HS-5 (cell line): Measurements from ENCODE around the gene ARHGAP44.

Source experiments
- DNase-seq: peaks from one replicate; pipeline ENCODE4 v3.0.0-alpha.2; 2012; ENCODE audit warnings: low read depth

The ARHGAP44 gene

DNA sequence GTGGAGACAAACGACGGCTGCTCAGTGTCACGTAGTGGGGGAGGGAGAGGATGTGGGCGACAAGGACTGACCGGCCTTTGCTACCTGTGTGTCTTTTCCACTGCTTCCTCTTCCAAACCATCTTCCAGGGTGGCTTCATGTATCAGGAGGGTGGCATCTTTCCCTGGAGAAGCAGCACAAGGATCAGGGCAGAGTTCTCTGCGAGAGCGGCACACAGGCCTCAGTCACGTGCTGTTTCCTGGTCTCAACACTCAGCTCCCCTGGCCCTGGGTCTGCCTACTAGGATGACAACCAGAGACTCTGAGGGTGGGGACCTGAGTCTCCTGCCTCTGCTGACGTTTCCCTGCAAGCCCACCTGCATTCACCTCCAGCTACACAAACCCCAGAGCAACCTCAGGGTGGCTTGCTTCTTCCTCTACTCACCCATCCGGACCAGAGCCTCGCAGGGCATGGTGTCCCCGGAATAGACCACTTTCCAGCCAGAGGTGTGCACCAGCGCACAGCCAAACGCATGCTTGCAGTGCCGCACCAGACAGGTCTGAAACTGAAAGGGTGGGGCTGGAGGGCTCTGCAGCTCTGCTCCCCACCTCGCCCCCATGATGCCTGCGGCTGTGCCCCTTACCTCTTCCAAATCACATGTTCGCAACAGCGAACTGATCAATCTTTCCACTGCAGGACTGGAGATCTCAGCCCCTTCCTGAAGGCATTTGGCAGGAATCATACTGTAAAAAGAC, 205.2 kb downstream of the ARHGAP44 start:
- DNase-seq: no peak

DNA sequence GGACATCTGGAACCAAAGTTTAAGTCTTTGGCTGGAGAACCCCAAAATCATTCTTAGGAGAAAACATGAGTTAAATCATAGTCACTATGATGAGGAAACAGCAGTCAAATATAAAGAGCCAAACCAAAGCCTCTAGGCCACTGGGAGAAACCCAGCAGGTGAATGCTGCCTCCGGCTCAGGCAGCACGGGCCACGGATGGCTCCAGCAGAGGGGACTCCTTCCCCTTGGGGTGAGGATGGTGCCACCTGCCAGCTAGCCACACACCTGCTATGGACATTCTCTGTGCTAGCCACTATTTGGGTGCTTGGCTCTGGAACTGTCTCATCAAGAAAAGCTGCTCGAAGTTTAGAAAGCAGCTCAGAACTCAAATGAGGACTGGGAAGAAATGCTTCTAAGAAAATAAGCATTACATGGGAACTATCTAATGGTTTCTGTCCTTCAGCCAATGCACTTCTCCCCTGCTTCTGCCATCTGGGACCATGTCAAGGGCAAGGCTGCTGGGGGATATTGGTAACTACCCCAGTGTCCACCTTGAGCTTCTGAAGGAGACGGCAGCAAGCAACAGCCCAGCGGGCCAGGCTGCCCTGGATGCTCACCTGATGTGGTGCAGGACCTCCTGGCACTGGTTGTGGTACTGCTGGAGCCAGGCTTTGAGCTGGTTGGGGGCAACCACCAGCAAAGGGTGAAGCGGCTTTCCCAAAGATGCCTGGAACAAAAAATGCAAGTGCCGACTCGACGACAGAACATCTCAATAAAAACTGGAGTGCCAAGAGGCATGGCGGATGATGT, 206.0 kb downstream of the ARHGAP44 start:
- DNase-seq: no peak

DNA sequence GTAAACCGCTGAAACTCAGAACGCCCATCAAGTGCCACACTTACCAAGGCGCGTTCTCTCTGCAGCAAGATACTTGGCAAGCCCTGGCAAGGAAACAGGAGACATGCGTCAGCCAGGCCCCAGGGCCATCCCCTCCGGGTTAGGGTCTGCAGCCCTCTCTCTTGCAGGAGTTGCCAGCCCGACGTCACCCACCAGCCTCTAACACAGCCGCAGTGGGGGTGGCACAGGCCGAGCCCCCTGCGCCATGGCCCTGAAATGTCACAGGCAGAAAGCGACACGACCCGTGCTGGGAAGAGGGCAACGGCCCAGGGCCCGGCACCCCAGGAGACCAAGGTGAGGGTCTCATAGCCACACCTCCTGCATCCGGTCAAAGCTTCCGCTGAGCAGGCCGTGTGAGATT, 206.6 kb downstream of the ARHGAP44 start:
- DNase-seq: no peak

DNA sequence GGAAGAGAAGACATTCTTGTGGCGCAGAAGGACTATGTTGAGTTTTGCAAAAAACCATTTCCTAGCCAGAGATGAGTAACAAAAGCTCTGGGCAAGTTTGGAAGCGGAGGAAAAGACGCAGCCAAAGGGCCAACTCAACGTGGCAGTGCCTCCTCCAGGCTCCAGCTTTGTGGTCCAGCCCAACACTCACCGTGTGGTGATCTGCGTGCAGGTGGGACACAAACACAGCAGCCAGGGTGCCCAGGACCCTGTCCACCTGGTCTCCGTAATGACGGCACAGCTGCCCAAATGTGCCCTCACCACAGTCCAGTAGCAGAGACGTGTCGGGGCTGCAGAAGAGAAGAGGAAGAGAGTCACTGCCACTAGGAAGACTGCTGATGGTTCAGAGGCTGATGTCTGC, 207.1 kb downstream of the ARHGAP44 start:
- DNase-seq: no peak

DNA sequence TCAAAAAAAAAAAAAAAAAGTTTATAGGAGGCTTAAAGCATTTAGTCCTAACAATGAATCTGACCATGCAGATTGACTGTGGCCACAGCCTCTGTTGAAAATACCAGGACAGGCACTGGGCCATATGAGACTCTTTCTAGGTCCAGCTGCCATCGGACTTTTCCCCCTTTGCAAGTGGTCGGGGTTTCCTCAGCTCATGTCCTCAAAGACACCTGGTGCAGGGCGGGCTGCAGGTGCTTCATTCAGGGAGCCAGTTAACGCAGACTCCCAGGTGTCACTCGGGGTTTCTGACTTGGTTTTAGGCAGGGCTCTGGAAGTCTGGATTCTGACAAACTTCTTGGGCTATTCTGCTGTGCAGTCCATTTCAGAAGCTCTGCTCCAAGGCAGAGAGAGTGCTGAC, 207.6 kb downstream of the ARHGAP44 start:
- no peak for DNase-seq

DNA sequence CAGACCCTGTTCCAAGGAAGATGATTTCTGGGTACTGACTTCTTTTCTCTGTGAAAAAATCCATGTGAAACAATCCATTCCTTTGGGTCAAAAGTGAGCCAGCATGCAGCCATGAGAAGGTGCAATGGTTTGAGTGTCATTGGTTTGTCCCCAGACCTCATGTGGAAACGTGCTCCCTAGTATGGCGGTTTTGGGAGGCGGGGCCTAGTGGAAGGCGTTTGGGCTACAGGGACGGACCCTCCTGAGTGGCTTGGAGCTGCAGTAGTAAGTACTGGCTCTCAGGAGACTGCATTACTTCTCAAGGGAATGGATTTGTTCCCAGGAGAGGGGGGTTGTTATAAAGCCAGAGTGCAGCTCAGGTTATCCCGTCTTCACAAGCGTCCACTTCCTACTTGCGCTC, 209.2 kb downstream of the ARHGAP44 start:
- no peak for DNase-seq

DNA sequence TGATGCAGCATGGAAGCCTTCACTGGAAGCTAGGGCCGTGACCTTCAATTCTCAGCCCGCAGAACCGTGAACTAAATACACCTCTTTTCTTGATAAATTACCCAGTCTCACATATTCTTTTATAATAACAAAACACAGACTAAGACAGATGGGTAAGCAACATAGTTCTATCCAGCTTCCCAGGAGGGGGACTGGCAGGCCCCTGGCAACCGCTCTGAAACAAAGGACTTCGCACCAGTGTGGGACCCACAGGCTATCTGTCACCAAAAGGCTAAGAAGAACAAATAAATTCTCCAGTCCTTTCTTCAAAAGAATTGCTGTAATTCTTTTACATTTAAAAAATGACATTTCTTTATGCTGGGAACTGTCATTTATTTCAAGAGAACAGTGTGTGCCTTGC, 209.6 kb downstream of the ARHGAP44 start:
- DNase-seq: no peak

DNA sequence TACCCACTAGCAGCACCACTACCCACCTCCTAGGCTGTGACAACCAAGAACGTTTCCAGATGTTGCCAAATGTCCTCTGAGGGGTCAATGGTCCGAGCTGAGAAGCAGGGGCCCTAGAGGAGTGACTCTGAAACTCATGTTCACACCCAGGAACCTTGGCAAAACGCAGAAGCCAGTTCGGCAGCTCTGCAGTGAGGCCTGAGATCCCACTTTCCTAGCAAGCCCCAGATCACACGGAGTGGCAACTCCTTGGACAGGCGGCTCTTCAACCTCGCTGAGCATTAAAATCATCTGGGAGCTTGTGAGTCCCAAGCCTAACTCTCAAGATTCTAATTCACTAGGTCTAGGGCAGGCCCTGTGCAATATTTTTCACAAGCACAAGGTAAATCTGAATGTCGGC, 211.3 kb downstream of the ARHGAP44 start:
- no peak for DNase-seq

DNA sequence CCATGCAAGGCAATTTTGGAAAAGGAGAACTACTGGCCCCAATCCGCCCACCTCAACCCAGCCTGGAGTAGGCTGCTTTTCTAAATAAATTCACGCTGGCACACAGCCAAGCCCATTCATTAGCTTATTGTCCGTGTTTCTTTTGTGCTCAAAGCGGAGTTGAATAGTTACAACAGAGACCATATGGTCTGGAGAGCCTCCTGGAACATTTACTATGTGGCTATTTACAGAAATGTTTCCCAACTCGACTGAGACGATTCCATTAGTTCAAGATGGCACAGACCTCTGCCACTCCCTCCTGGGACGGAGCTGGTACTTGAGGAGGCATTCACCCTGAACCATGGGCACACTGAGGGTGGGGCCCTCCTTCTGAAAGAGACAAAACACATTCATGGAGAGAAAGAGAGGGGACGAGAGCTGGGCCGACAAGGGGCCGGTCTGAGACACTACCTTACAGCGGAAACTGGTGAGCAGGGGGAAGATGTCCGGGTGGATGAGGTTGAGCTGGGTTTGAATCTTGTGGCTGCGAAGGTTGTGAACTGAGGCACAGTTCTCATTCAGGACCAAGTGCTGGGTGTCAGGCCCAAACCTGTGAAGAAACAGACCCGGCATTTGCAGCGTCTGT, 212.8 kb downstream of the ARHGAP44 start:
- DNase-seq: no peak

DNA sequence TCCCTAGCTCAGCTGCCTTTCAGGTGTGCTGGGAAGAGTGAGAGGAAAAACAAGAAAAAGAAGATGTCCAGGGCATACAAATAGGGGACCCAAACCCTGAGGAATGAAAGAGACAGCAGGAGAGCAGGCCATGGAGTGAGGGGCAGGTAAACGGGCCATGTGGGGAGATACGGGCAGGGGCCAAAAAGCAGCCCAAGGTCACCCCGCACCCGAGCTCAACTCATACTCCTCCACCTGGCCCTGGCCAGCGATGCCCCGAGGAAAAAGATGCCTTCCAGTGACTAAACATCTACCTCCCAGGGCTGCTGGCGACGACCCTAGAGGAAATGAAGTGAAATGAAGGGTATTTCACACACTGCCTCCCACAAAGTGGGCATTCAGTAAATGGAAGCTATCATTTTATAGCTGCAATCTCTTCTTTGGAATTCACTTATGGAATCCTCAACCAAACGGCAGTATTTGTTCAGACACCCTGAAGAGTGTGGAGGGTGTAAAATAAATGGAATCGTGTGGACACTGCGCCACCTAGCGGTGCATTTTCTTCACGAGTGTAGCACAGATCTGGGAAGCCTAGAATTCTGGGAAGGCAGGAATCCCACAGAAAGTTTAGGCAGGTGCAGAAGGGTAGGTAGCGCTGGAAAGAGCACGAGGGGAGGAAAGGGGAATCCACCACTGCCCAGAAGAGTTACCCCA, 213.6 kb downstream of the ARHGAP44 start:
- DNase-seq: peak; percentile 14

DNA sequence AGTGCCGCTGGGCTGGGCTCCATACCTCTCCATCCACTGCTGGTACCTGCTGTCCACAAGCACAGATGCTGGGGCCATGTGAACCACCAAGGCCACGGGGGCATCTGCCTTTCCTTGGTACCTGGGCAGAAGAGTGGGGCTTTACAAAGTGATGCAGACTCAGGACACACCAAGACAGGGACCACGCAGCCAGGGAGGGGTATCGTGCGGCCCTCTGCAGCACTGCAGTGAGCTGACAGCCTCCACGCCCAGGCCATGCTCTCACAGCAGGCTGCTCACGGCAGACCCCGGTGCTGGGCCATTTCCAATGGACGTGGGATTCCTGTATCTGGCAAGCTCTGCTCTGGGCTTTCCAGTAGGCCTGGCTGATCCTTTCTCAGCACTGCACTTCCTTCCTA, 214.2 kb downstream of the ARHGAP44 start:
- no peak for DNase-seq

DNA sequence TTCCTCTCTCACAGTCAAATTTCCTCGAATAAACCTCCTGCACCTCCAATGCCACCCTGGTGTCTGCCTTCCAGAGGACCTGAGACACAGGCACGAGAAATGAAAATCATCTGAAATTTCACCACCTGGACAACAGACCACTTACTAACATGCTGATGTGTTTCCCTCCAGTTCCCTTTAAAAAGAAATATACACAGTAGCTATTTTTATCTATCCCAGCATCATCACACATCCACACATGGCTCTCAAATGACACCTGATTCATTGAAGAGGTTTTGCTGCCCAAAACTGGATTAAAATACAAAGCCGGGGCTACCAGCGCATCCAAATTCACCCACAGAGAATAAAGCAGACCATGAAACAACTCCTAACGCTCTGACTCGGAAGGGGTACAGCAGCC, 214.6 kb downstream of the ARHGAP44 start:
- DNase-seq: no peak

DNA sequence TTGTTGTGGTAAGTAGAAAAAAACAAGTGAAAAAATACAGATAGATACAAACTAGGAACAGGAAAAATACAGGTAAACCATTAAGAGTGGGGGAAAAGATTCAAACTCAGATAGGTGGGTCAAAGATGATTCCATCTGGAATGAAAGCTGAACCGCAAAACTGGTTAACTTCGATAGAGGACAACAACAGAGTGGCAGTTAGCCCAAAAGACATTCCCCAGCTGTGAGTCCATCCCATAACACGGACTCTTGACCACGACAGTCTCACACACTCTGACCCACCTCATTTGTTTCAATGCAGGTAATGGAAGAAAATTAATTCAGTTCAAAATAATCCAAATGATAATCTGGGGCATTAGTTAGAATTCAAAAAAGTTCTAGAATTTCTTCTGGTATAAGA, 215.0 kb downstream of the ARHGAP44 start:
- DNase-seq: no peak

DNA sequence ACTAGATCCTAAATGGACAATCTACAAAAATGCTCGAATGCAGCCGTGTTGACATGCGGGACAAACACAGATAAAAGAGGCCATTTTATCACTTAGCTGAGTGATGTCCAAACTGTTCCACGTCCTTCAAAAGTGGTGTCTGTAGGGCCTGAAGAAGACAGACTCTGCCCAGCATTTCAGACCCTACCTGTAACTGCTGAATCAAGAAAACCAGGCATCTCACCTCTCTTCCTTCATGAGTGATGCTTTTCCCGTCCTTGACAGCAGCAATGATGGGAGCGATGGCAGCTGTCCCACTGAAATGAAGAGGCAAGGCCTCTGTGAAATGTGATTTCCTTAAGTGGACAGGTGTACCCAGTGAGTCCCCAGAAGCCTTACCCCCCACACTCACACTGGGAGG, 216.2 kb downstream of the ARHGAP44 start:
- no peak for DNase-seq

DNA sequence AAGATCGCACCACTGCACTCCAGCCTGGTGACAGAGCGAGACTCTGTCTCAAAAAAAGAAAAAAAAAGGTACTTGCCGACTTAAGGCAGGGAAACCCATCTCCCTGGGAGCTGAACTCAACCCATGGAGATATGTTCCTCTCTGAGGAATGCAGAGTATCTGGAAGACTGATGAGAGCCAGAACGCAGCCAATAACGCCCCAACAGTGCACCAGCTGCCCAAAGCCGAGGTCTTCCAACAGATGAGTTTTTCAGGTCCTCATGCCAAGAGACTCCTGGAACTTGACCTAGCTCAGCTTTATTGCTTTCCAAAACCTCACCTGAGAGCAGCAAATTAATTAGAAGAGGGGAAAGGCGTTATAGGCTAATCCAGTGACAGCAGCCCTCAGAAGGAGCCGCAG, 219.2 kb downstream of the ARHGAP44 start:
- no peak for DNase-seq

DNA sequence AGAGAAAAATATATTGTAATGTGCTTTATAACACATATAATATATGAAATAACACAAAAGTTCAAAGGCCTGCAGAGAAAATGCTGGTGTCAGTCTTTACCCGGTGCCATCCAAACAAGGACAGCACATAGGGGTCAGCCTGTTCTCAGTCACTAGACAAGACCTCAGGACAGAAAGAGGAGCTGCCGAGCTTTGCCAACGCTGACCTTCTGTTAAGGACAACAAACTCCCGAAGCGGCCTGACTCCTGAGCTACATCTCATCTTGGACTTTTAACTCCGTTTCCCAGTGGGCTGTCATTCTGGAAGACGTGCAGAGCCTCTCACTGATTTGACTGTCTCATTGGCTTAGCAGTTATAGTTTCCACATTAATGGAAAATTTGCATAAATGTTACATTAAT, 221.7 kb downstream of the ARHGAP44 start:
- no peak for DNase-seq

DNA sequence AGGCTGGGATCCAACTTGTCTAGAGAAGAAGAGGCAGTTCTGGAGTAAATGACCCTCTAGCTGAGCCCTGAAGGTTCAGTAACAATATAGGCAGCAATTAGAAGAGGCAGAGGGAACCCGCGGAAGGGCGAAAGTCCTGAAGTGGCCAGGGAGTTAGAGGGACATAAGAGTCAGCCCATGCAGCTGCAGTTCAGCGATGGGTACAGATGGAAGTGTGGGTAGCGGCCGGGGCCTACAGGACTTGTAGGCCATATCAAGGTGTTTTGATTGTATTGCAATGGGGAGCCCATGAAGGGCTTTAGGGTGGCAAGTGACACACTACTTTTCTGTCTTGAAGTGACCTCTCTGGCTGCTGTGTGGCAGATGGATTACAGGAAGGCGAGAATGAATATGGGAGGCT, 225.5 kb downstream of the ARHGAP44 start:
- DNase-seq: no peak

DNA sequence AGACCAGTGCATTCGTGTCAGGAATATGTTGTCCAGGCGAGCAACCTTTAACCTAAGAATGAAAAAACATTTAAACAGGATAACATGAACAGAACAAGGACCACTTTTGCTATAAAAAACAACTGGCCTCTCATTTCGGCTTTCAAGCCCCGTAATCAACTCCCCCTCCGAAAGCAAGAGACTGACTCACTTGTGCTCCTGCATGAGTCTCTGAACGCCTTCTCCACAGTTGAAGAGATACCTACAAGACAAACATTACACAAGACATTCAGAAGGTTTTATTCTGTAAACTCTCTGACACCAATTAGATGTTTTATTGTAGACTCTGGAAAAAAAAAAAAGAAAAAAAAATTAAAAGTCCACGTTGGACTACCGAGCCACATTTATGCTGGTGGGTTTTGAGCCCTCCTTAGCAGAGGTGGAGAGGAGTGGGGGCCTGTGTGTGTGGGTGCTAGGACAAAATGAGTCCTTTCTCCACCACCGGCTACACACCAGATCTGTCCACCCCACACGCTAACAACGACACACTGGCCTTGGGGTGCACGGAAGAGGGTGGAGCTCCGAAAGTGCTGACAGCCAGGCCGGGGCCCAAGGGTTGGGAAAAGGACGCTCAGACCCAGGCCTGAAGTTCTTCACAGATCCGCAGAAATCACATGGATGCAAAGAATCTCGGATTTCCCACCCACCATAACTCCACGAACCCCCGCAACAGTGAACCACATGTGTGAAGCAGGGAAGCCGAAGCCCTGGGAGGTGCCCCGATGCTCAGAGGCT, 227.8 kb downstream of the ARHGAP44 start:
- DNase-seq: peak; percentile 9

DNA sequence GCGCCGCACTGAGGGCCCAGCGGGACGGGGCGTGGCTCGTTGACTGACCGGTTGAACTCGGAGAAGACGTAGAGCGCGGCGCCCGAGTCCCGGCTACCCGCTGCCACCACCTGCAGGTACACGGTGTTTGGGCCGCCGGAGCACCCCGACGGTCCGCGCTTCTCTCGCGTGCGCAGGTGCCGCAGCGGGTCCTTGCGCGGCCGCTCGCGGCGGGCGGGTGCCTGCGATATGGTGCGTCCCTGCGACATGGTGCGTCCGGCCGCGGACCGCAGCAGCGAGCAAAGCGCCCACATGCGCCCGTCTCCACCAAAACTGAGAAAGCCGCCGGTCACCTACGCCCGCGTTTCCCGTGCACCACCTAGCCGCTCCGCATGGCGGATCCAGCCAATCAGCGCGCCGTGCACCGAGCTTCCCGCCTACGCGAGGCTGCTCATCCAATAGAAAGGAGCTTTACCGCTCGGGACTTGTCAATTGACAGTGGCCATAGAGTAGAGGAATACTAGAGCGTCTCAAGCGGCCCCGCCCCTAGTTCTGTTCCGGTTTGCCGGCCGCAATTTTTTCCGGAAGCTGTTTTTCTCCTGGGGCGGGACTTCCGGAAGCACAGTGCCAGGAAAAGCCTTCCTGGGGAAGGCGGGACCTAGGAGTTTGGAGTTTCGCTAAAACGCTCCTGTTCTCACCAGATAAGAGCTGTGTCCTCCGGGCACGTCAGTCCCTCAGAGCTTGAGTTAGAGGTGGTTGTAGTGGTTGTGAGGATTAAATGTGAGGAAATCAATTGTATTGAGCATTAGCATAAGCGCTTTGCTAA, 228.6 kb downstream of the ARHGAP44 start, which contains the start of gene ELAC2:
Gene ELAC2, minus strand, starts transcription at position 373 of the 805 bp plus-strand sequence. Its CDS starts 80 bp downstream, at position 293.
- DNase-seq: peak; percentile 95

DNA sequence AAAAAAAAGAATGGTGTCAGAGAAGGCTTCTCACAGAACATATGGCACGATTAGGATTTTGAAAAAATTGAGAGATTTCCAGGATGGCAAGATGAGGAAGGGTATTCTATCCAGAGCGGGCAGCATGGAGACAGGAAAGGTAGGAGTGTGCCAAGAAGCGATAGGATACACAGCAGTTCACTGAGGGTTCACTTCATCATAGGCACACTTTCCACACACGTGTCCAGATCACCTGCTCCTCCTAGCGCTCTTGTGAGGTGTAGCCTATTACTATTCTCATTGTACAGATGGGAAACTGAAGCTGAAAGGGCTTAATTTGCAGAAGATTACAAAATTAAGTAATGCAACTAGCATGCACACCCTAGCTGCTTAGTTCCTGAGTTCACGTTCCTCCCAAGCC, 234.7 kb downstream of the ARHGAP44 start:
- DNase-seq: no peak
